CD14-positive monocyte (primary cell): Measurements from ENCODE around the gene PABPN1L. TPM values are rescaled to one million over a fixed set of nuclear protein-coding genes. Genes with fewer than 3 reads are reported as not detected.
A peak's percentile ranks its signal among the peaks of the same experiment; 100 is the strongest.

Source experiments
- DNase-seq, 3 donors: peaks; one replicate each; pipeline ENCODE4 v3.0.0-alpha.2; 2011 to 2022
- H2AFZ ChIP-seq: 2 replicates; pipeline ENCODE4 v1.6.0; 2012; ENCODE audit warnings: mild to moderate bottlenecking, low read depth, low read length, inconsistent platforms; ENCODE audit not compliant: insufficient read depth, poor library complexity, severe bottlenecking
- H3K27ac ChIP-seq, 2 donors: 1 replicate in 1 of 2; 2 replicates in 1 of 2; pipeline ENCODE4 v1.5.1; 2012 to 2013; ENCODE audit warnings: low read length in 2 of 2, control low read depth in 1 of 2, inconsistent platforms in 1 of 2, low read depth in 1 of 2, mild to moderate bottlenecking in 1 of 2
- H3K27me3 ChIP-seq, 2 donors: one replicate each; pipeline versions ENCODE4 v1.6.0 to v1.6.1; 2011 to 2013; ENCODE audit warnings: low read length in 2 of 2; ENCODE audit not compliant: control insufficient read depth in 2 of 2, insufficient read depth in 2 of 2
- H3K36me3 ChIP-seq, 2 donors: replicated peaks in 1 of 2; 1 replicate in 1 of 2; 2 replicates in 1 of 2; pipeline versions ENCODE4 v1.5.1 to v1.6.1; 2012 to 2013; ENCODE audit warnings: low read length in 2 of 2, control low read depth in 1 of 2, inconsistent platforms in 1 of 2, mild to moderate bottlenecking in 1 of 2; ENCODE audit not compliant: insufficient read depth in 2 of 2, control insufficient read depth in 1 of 2
- H3K4me1 ChIP-seq, 2 donors: 1 replicate in 1 of 2; 2 replicates in 1 of 2; pipeline versions ENCODE4 v1.5.1 to v1.6.1; 2012 to 2013; ENCODE audit warnings: low read length in 2 of 2, control low read depth in 1 of 2, inconsistent platforms in 1 of 2, mild to moderate bottlenecking in 1 of 2, moderate library complexity in 1 of 2; ENCODE audit not compliant: insufficient read depth in 2 of 2, control insufficient read depth in 1 of 2
- H3K4me2 ChIP-seq: replicated peaks from 2 replicates; pipeline ENCODE3; 2012; ENCODE audit warnings: low read length, moderate library complexity, mild to moderate bottlenecking; ENCODE audit not compliant: poor library complexity, severe bottlenecking; ENCODE audit errors: extremely low read depth
- H3K4me3 ChIP-seq, 3 experiments: fragments of 200-600 bp in 1 of 3; sonication (generic) in 1 of 3; replicated peaks in 1 of 3; 1 replicate in 2 of 3; 2 replicates in 1 of 3; pipeline ENCODE4 v1.5.1; 2011 to 2013; ENCODE audit warnings: low read length in 3 of 3, mild to moderate bottlenecking in 3 of 3, control low read depth in 2 of 3, low read depth in 2 of 3, inconsistent platforms in 1 of 3, moderate library complexity in 1 of 3
- H3K79me2 ChIP-seq: 2 replicates; pipeline ENCODE4 v1.6.0; 2012; ENCODE audit warnings: mild to moderate bottlenecking, control low read depth, inconsistent platforms, low read length, moderate library complexity; ENCODE audit not compliant: insufficient read depth
- H3K9ac ChIP-seq: 2 replicates; pipeline ENCODE4 v1.6.0; 2017; ENCODE audit warnings: low read length, mild to moderate bottlenecking; ENCODE audit not compliant: insufficient read depth, poor library complexity, severe bottlenecking
- H3K9me3 ChIP-seq, 2 donors: replicated peaks in 1 of 2; 1 replicate in 1 of 2; 2 replicates in 1 of 2; pipeline versions ENCODE4 v1.5.1 to v1.6.1; 2012 to 2013; ENCODE audit warnings: low read length in 2 of 2, control low read depth in 1 of 2; ENCODE audit not compliant: control insufficient read depth in 1 of 2, insufficient read depth in 1 of 2
- H4K20me1 ChIP-seq: 2 replicates; pipeline ENCODE4 v1.6.0; 2012; ENCODE audit warnings: mild to moderate bottlenecking, low read length, control low read depth, moderate library complexity; ENCODE audit not compliant: insufficient read depth
- H3K27ac Mint-ChIP-seq, 7 donors: one replicate each; pipeline ENCODE4 v1.8.0; 2020; ENCODE audit warnings: mild to moderate bottlenecking in 7 of 7, mixed read lengths in 7 of 7, moderate library complexity in 6 of 7, inconsistent platforms in 2 of 7
- H3K27me3 Mint-ChIP-seq, 3 donors: one replicate each; pipeline ENCODE4 v1.8.0; 2021 to 2022; ENCODE audit warnings: low read depth in 3 of 3, mild to moderate bottlenecking in 3 of 3, mixed read lengths in 3 of 3, moderate library complexity in 3 of 3, inconsistent platforms in 1 of 3
- H3K36me3 Mint-ChIP-seq, 2 donors: one replicate each; pipeline ENCODE4 v1.8.0; 2020; ENCODE audit warnings: mixed read lengths in 2 of 2, inconsistent platforms in 1 of 2, mild to moderate bottlenecking in 1 of 2
- H3K4me1 Mint-ChIP-seq: one replicate; pipeline ENCODE4 v1.8.0; 2020; ENCODE audit warnings: mild to moderate bottlenecking, mixed read lengths
- H3K4me3 Mint-ChIP-seq, 2 donors: one replicate each; pipeline ENCODE4 v1.8.0; 2020; ENCODE audit warnings: mild to moderate bottlenecking in 2 of 2, mixed read lengths in 2 of 2, moderate library complexity in 1 of 2
- H3K9me3 Mint-ChIP-seq, 7 donors: one replicate each; pipeline ENCODE4 v1.8.0; 2020 to 2022; ENCODE audit warnings: mixed read lengths in 7 of 7, mild to moderate bottlenecking in 6 of 7, moderate library complexity in 6 of 7, inconsistent platforms in 2 of 7
- CTCF ChIP-seq: fragments of 200-600 bp; IDR thresholded peaks from one replicate; pipeline ENCODE4 v1.8.0; 2022; ENCODE audit warnings: antibody characterized with exemption, mild to moderate bottlenecking
- WGBS: methylation state at CpG from one replicate; pipeline ENCODE4 v1.1.5; 2013; ENCODE audit warnings: missing lambda C conversion rate; ENCODE audit not compliant: insufficient coverage; 5-methylcytosine and 5-hydroxymethylcytosine counted together
- intact Hi-C, 2 donors: fragments of 100-400 bp; cut with micrococcal nuclease; formaldehyde crosslinking; loops; one replicate each; pipeline versions ENCODE4 v1.15.0 to v1.15.1; 2023
- polyA plus RNA-seq, 3 donors: library from polyadenylated mRNA; depleted of rRNA in 1 of 3; unstranded in 2 of 3; stranded (reverse) in 1 of 3; fragments of 300-500 nt in 2 of 3; fragments of >200 nt in 1 of 3; fragmentation: Illumina TruSeq in 2 of 3; gene quantifications; 1 replicate in 2 of 3; 2 replicates in 1 of 3; pipeline ENCODE4 v1.2.3, GENCODE V29; 2012 to 2021

Gene PABPN1L
- polyA plus RNA-seq, 3 donors = 0.39 TPM; not detected in 2

GRCh38 chr16:88913001-88913612 is 46.6 kb upstream of the PABPN1L start:
- no peak overlapping the region for H2AFZ ChIP-seq
- H3K4me3 ChIP-seq = no peak overlapping the region
- Mint-ChIP-seq H3K36me3 (peaks cover 22 to 54% of the 10 kb centered on the region in 2 donors), H3K4me1 (no peaks in the 10 kb centered on the region), H3K27ac (no peak overlapping the region), H3K27me3 (peaks cover 0 to 3% (median 1%) of the 10 kb centered on the region in 3 donors), H3K9me3 (peaks cover 0 to 7% (median 2%) of the 10 kb centered on the region in 7 donors), H3K4me3 (no peak overlapping the region)
- intact Hi-C loops = no loop called here
- H3K9me3 ChIP-seq = peaks cover 0 to 9% of the 10 kb centered on the region in 2 donors
- H3K27ac ChIP-seq = no peak overlapping the region
- no peak overlapping the region for H3K4me2 ChIP-seq
- H3K27me3 ChIP-seq = no peaks in the 10 kb centered on the region
- TF ChIP-seq CTCF = no peak
- H3K36me3 ChIP-seq = peaks cover 14 to 43% of the 10 kb centered on the region in 2 donors
- WGBS = 96% methylated on average over 13 of the region's 16 CpGs
- H3K79me2 ChIP-seq = peaks cover 69% of the 10 kb centered on the region
- no peak for DNase-seq
- no peaks in the 10 kb centered on the region for H3K4me1 ChIP-seq
- H4K20me1 ChIP-seq = peaks cover 99% of the 10 kb centered on the region
- H3K9ac ChIP-seq = no peak overlapping the region

- Mint-ChIP-seq H3K4me3 (no peak overlapping the region), H3K9me3 (peaks cover 0 to 7% (median 2%) of the 10 kb centered on the region in 7 donors), H3K36me3 (peaks cover 20 to 51% of the 10 kb centered on the region in 2 donors), H3K27ac (peak overlapping the region in 2 of 7 donors; percentile 23 to 62), H3K27me3 (peaks cover 0 to 3% (median 1%) of the 10 kb centered on the region in 3 donors), H3K4me1 (no peaks in the 10 kb centered on the region)
- Histone ChIP-seq H4K20me1 (peaks cover 99% of the 10 kb centered on the region), H3K27me3 (no peaks in the 10 kb centered on the region), H3K9ac (no peak overlapping the region), H3K4me2 (no peak overlapping the region), H3K9me3 (peaks cover 0 to 9% of the 10 kb centered on the region in 2 donors), H3K4me1 (no peaks in the 10 kb centered on the region), H2AFZ (no peak overlapping the region), H3K79me2 (peaks cover 68% of the 10 kb centered on the region), H3K4me3 (no peak overlapping the region), H3K36me3 (peaks cover 14 to 44% of the 10 kb centered on the region in 2 donors), H3K27ac (no peak overlapping the region)
- DNase-seq = no peak
- 94% methylated on average over 12 of the region's 15 CpGs for WGBS
- no peak for TF ChIP-seq CTCF
- intact Hi-C loops = no loop called here
Observed at GRCh38 chr16:88912556-88912955, 46.1 kb upstream of the PABPN1L start.
